SK-N-SH treated with all-trans-retinoic acid at 6 μM for 48 hours (cell line): ENCODE measurements around the gene THAP3.

Source experiments
- ESRRG ChIP-seq: fragments of 250-450 bp; sonication (Bioruptor Pico); IDR thresholded peaks from 2 replicates; pipeline ENCODE4 v1.6.1; 2021; ENCODE audit warnings: mild to moderate bottlenecking
- RARB ChIP-seq: fragments of 250-450 bp; sonication (Bioruptor Pico); IDR thresholded peaks from 2 replicates; pipeline ENCODE4 v1.8.0; 2021; ENCODE audit warnings: mild to moderate bottlenecking, moderate library complexity
- TOX ChIP-seq: fragments of 250-450 bp; sonication (Bioruptor Pico); IDR thresholded peaks from 2 replicates; pipeline ENCODE4 v1.8.0; 2021; ENCODE audit warnings: mild to moderate bottlenecking, moderate library complexity, borderline replicate concordance
- ZC3H10 ChIP-seq: fragments of 250-450 bp; sonication (Bioruptor Pico); IDR thresholded peaks from 2 replicates; pipeline ENCODE4 v1.5.1; 2021; ENCODE audit warnings: mild to moderate bottlenecking, moderate library complexity
- ZFP3 ChIP-seq: fragments of 250-450 bp; sonication (Bioruptor Pico); IDR thresholded peaks from 2 replicates; pipeline ENCODE4 v1.5.0; 2020; ENCODE audit warnings: mild to moderate bottlenecking, moderate library complexity
- ZFP30 ChIP-seq: fragments of 450-650 bp; formaldehyde crosslinking; IDR thresholded peaks from 2 replicates; pipeline ENCODE4 v1.5.0; 2022; ENCODE audit warnings: mild to moderate bottlenecking, moderate library complexity
- ZNF565 ChIP-seq: fragments of 450-650 bp; formaldehyde crosslinking; conservative IDR thresholded peaks from 2 replicates; pipeline ENCODE4 v1.5.0; 2020; ENCODE audit warnings: low read depth, mild to moderate bottlenecking, moderate library complexity
- TF ChIP-seq, protein P1 (sequence below): fragments of 250-450 bp; sonication (Bioruptor Pico); IDR thresholded peaks from 2 replicates; pipeline ENCODE4 v1.8.0; 2020; ENCODE audit warnings: mild to moderate bottlenecking, moderate library complexity, borderline replicate concordance
- TF ChIP-seq, protein P2 (sequence below): fragments of 250-450 bp; sonication (Bioruptor Pico); IDR thresholded peaks from 2 replicates; pipeline ENCODE4 v1.5.1; 2020; ENCODE audit warnings: low read depth, mild to moderate bottlenecking, moderate library complexity
- TF ChIP-seq, protein P3 (sequence below): fragments of 250-450 bp; sonication (Bioruptor Pico); IDR thresholded peaks from 2 replicates; pipeline ENCODE4 v1.5.1; 2021; ENCODE audit warnings: mild to moderate bottlenecking, moderate library complexity

DNA sequence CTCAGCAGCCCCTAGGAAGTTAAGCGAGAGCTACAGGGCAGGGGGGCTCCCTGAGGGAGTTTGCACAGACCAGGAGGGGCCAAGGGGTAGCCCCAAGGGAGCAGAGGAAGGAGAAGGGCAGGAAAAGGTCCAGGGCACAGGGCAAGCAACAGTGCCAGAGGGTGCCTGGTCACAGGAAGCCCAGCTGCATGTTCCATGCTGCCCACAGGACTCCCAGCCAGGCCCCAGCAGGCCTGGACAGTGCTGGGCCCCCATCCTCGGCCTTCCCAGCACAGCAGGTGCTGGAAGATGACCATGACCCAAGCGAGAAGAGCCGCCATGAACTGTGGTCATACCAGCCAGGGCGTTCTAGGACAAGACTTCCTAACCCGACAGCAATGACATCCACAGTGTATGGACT is 33.0 kb upstream of the THAP3 start:
- TF ChIP-seq, protein P1, sequence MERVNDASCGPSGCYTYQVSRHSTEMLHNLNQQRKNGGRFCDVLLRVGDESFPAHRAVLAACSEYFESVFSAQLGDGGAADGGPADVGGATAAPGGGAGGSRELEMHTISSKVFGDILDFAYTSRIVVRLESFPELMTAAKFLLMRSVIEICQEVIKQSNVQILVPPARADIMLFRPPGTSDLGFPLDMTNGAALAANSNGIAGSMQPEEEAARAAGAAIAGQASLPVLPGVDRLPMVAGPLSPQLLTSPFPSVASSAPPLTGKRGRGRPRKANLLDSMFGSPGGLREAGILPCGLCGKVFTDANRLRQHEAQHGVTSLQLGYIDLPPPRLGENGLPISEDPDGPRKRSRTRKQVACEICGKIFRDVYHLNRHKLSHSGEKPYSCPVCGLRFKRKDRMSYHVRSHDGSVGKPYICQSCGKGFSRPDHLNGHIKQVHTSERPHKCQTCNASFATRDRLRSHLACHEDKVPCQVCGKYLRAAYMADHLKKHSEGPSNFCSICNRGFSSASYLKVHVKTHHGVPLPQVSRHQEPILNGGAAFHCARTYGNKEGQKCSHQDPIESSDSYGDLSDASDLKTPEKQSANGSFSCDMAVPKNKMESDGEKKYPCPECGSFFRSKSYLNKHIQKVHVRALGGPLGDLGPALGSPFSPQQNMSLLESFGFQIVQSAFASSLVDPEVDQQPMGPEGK: no peak
- no peak for TF ChIP-seq ZFP30 (CRISPR knock-in tag)
- no peak for TF ChIP-seq ZFP3 (CRISPR knock-in tag)
- no peak for TF ChIP-seq ZNF565 (CRISPR knock-in tag)
- TF ChIP-seq ESRRG (CRISPR knock-in tag): no peak
- TF ChIP-seq TOX (CRISPR knock-in tag): no peak
- TF ChIP-seq, protein P2, sequence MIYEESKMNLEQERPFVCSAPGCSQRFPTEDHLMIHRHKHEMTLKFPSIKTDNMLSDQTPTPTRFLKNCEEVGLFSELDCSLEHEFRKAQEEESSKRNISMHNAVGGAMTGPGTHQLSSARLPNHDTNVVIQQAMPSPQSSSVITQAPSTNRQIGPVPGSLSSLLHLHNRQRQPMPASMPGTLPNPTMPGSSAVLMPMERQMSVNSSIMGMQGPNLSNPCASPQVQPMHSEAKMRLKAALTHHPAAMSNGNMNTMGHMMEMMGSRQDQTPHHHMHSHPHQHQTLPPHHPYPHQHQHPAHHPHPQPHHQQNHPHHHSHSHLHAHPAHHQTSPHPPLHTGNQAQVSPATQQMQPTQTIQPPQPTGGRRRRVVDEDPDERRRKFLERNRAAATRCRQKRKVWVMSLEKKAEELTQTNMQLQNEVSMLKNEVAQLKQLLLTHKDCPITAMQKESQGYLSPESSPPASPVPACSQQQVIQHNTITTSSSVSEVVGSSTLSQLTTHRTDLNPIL (CRISPR knock-in tag): no peak
- TF ChIP-seq ZC3H10 (CRISPR knock-in tag): no peak
- TF ChIP-seq RARB (CRISPR knock-in tag): no peak
- TF ChIP-seq, protein P3, sequence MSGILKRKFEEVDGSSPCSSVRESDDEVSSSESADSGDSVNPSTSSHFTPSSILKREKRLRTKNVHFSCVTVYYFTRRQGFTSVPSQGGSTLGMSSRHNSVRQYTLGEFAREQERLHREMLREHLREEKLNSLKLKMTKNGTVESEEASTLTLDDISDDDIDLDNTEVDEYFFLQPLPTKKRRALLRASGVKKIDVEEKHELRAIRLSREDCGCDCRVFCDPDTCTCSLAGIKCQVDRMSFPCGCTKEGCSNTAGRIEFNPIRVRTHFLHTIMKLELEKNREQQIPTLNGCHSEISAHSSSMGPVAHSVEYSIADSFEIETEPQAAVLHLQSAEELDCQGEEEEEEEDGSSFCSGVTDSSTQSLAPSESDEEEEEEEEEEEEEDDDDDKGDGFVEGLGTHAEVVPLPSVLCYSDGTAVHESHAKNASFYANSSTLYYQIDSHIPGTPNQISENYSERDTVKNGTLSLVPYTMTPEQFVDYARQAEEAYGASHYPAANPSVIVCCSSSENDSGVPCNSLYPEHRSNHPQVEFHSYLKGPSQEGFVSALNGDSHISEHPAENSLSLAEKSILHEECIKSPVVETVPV (CRISPR knock-in tag): no peak
